WI38 (cell line): ENCODE results near the gene ITGB1.

Source experiments
- H3K4me3 ChIP-seq: 2 replicates; pipeline ENCODE4 v1.5.1; 2011; ENCODE audit warnings: low read depth, mild to moderate bottlenecking, control low read depth, low read length
- CTCF ChIP-seq: IDR thresholded peaks from 2 replicates; pipeline ENCODE4 v1.5.1; 2012; ENCODE audit warnings: low read depth, mild to moderate bottlenecking, control low read depth, low read length

The ITGB1 gene

GRCh38 chr10:32953277-32953927 is 4.6 kb downstream of the ITGB1 start:
- no peak for TF ChIP-seq CTCF
- H3K4me3 ChIP-seq: peak overlapping the region; percentile 33

DNA sequence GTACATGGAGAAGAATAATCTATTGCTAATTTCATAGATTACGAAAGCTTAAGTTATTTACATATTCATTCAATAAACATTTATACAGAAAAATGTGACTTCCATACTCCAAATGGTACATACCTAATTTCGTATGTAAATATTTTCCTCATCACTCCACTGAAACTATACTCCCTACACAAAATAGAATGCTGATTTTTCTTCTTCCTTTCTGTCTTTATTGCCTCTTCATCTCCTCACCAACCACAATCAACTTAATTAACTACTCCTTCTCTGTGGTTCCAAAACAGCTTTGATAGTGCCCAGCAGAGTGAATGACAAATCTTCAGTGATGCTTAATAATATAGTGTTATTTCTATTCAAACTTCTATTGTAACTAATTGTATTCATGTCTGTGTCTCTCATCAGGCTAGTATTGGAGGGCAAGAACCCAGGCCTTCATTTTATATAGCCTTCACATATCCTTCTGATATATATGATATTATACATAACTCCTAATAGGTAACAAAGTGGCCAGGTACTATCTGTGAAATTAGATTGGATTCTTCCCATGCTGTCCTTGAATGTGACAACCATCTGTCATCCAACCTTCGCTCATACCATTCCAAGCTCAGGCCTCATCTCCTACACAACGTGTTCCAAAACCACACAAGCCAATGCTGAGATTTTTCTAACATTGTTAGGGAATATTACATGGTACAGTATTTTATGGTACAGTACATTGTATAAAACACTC is 5.3 kb downstream of the ITGB1 start:
- no peak for TF ChIP-seq CTCF
- no peak overlapping the region for H3K4me3 ChIP-seq

DNA sequence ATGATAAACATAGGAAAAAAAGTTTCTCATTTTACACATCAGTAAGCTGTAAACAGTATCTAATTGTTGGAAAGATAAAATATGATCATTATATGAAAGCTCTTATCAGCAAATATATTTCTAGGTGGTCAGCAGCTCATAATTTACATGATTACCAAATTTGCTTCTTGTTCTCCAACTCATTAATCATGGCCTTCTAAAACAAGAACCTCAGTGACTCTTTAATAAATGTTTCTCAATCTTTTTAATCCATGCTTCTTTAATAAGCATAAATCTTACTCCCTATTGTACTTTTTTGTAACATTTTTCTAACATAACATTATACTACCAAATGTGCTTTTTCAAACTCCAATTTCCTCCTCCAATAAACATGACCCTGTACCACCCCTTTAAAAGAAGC is 5.9 kb downstream of the ITGB1 start:
- TF ChIP-seq CTCF: no peak
- no peak overlapping the region for H3K4me3 ChIP-seq

DNA sequence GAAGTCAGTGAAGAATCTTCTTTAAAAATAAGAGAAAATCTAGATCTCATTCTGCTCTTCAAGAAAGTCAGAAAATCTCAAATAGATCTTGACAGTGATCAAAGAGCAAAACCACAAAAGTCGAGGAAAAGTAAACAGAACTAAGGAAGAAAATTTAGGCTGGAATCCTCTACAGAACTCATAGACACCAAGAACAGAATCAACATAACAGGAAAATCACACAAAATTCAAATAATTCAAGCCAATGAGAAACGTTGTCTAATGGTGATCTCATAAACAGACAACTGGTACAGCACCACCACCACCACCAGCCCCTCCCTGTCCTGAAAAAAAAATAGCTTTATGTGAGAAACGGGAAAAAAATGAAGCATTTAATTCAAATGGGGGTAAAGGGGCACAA is 6.9 kb downstream of the ITGB1 start:
- no peak overlapping the region for H3K4me3 ChIP-seq
- no peak for TF ChIP-seq CTCF

DNA sequence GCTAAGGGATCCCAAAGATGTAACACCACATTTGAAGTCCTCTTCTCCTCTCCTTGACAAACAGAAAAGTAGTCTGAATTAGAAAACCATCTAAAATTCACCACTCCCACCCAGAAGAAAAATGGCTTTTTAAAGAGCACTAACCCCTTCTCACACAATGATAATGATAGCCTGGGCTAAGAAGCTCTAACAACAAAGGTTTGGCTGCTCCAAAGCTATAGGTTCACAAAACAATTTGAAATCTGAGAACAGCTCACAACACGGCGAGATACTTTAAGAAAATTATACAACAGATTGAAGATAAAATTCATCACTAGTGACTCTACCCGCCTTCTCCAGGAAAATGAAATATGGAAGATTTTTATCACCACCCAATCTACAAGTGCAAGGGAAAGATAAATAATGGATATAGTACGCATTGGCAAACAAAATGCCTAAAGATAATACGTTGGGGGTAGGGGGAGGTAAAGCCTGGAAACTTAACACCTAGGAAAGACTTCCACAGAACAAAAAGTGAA is 7.4 kb downstream of the ITGB1 start:
- H3K4me3 ChIP-seq: no peak overlapping the region
- TF ChIP-seq CTCF: no peak

GRCh38 chr10:32949221-32949678 is 8.8 kb downstream of the ITGB1 start:
- TF ChIP-seq CTCF: no peak
- no peak overlapping the region for H3K4me3 ChIP-seq

- no peak for TF ChIP-seq CTCF
- H3K4me3 ChIP-seq: no peak overlapping the region
These were observed 9.6 kb downstream of the ITGB1 start for GRCh38 chr10:32948451-32948850.
